IPS-15b (cell line): ENCODE measurements around the gene MBD1.

Source experiments
- H3K27me3 ChIP-seq: one replicate; pipeline ENCODE4 v1.6.1; 2013; ENCODE audit warnings: low read length; ENCODE audit not compliant: control insufficient read depth, insufficient read depth
- H3K36me3 ChIP-seq: one replicate; pipeline ENCODE4 v1.6.1; 2013; ENCODE audit warnings: low read length; ENCODE audit not compliant: control insufficient read depth, insufficient read depth
- H3K4me1 ChIP-seq: one replicate; pipeline ENCODE4 v1.6.1; 2013; ENCODE audit warnings: mild to moderate bottlenecking, low read length; ENCODE audit not compliant: control insufficient read depth, insufficient read depth
- H3K4me3 ChIP-seq: one replicate; pipeline ENCODE4 v1.5.1; 2013; ENCODE audit warnings: low read depth, low read length
- H3K9ac ChIP-seq: one replicate; pipeline ENCODE4 v1.6.1; 2013; ENCODE audit warnings: low read depth, mild to moderate bottlenecking, low read length
- H3K9me3 ChIP-seq: one replicate; pipeline ENCODE4 v1.6.1; 2013; ENCODE audit warnings: mild to moderate bottlenecking, low read length; ENCODE audit not compliant: control insufficient read depth, insufficient read depth

MBD1 gene

DNA sequence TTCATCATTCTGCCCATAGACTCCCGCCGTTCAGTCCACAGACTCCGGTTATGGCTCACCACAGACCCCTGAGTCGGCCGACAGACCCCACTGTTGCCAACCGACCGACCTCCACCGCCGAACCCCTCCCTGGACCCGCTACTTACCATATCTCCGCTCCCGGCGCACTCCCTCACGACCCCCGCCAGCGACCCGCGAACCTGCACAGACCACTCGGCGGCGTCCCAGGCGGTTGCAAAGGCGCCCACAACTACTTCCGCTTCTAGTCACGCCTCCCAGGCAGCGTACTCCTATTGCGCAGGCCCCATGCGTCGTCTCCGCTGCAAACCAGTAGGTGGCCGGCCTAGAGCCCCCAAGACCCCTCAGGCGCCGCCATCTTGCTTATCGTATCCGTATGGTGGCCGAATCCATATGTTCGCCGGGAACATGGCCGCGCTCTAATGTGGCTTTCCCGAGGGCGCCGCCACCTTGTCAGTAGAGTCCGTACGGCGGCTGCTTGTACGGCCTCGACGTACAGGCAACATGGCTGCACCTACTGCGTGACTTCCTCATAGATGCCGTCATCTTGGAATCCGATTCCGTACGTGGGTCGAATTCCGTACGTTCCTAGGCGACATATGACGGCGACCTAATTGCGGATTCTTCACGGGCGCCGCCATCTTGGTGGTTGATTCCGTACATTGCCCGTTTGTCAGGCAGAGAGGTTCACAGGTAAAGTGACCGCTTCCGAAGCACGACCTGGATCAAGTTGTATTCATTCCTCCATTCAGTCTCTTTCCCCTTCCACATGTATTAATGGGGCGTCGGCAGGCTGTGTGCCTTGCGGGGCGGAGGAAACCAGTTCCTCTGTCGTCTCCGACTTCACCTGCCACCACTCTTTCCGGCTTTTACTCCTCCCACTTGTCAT is 6.4 kb upstream of the MBD1 start, which contains the start of gene CXXC1:
TSS of gene CXXC1 (minus strand) at position 252 of the 907 bp plus-strand sequence. CDS start at position 149, 103 bp downstream.
- Histone ChIP-seq H3K27me3 (no peaks in the 10 kb centered on the region), H3K36me3 (peaks cover 24% of the 10 kb centered on the region), H3K9ac (peak within 1 kb of the TSS; percentile 73), H3K4me1 (no peaks in the 10 kb centered on the region), H3K4me3 (peak within 1 kb of the TSS; percentile 91), H3K9me3 (no peaks in the 10 kb centered on the region)

DNA sequence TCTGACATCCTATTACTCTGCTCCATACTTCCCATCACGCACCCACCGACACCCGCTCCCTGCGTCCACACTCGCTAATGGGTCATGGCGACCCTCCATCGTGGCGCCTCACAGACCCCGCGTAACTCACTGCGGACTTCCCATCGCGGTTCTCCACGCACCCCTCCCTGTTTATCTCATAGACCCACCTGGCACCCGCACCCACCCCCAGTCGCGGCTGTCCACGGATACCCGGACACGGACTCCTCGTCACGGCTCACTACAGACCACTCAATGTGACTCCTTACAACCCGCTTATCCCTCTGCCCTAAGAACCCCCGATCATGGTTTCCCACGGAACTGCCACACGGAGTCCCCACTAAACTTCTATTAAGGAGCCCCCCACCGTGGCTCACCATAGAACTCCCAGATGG is 5.7 kb upstream of the MBD1 start:
- Histone ChIP-seq H3K4me3 (peak overlapping the region; percentile 91), H3K27me3 (no peaks in the 10 kb centered on the region), H3K4me1 (no peaks in the 10 kb centered on the region), H3K36me3 (peaks cover 27% of the 10 kb centered on the region), H3K9me3 (no peaks in the 10 kb centered on the region), H3K9ac (peak overlapping the region; percentile 73)

DNA sequence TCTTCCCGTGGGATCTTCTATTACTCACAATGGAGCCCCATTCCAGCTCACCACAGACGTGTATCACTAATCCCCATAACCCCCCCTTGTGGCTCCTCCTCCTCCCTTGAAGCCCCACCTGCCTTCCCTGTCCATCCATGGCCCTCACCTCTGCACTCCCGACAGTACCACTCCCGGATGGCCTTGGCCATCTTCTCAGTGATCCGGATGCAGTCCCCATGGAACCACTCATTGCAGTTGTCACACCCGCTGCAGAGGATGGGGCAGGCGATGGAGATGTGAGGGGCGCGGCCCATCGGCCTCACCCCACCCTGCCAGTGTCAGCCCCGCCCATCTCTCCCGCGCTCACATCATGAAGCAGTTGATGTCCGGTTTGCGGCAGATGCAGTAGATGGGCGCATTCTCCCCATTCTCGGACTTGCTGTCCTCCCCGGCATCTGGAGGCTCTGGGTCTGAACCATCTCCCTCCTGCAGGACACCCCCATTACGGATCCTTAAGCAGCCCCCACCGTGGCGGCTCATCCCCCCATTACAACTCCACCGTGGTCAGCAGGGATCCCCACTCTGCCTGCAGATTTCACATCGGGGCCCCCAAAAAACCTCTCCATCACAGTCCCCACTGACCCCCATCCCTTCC is 5.2 kb upstream of the MBD1 start:
- no peaks in the 10 kb centered on the region for H3K27me3 ChIP-seq
- H3K36me3 ChIP-seq: peaks cover 27% of the 10 kb centered on the region
- peak overlapping the region; percentile 91 for H3K4me3 ChIP-seq
- H3K9ac ChIP-seq: peak overlapping the region; percentile 73
- no peaks in the 10 kb centered on the region for H3K4me1 ChIP-seq
- no peaks in the 10 kb centered on the region for H3K9me3 ChIP-seq

DNA sequence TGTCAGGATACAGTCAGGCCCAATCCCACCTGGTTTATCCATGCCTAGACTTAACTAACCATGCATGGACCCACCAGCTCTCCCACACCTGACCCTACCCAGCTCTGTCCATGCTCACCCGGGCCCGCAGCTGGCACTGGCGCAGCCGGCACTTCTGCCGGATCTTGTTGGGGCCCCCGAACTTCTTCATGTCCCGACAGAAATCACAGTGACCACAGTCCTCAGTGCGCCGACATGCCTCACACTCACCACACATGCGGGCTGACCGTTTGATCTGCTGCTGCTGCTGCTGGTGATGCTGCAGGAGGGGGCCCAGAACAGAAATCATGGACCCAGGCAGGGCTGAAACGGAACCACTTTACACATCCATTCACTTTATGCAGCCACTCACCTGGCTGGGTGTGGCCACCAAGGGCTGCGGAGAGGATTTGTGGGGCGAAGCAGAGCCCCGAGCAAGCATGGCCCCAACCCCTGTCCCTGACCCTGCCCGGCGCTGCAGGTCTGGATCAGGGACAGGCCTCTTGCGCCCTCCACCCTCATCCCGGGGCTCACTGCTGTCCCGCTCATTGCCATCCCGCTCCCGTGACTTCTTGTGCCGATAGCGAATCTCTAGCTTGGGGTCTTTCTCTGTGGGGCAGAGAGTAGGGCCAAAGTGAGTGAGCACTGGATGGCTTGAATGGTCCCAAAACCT is 4.5 kb upstream of the MBD1 start:
- Histone ChIP-seq H3K36me3 (peaks cover 27% of the 10 kb centered on the region), H3K4me3 (peak overlapping the region; percentile 91), H3K27me3 (no peaks in the 10 kb centered on the region), H3K9me3 (no peaks in the 10 kb centered on the region), H3K4me1 (no peaks in the 10 kb centered on the region), H3K9ac (no peak overlapping the region)

DNA sequence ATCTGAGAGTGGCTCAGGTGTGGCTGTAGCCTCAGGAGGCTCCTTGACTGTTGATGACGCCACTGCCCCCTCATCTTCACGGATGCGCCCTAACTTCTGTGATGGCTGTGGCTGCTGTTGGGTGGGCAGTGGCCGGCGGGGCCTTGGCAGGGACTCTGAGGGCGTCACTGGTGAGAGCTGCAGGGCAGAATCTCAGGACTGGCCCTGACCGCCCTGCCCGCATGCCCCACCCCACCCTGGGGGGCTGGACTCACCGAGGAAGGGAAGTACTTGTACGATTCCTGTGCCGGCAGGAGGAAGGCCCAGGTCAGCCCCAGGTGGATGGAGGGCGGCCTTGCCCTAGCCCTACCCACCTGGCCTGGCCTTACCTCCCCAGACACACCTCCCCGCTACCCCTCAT is 3.7 kb upstream of the MBD1 start:
- Histone ChIP-seq H3K9me3 (no peaks in the 10 kb centered on the region), H3K4me1 (peaks cover 4% of the 10 kb centered on the region), H3K36me3 (peaks cover 27% of the 10 kb centered on the region), H3K9ac (no peak overlapping the region), H3K4me3 (no peak overlapping the region), H3K27me3 (no peaks in the 10 kb centered on the region)

DNA sequence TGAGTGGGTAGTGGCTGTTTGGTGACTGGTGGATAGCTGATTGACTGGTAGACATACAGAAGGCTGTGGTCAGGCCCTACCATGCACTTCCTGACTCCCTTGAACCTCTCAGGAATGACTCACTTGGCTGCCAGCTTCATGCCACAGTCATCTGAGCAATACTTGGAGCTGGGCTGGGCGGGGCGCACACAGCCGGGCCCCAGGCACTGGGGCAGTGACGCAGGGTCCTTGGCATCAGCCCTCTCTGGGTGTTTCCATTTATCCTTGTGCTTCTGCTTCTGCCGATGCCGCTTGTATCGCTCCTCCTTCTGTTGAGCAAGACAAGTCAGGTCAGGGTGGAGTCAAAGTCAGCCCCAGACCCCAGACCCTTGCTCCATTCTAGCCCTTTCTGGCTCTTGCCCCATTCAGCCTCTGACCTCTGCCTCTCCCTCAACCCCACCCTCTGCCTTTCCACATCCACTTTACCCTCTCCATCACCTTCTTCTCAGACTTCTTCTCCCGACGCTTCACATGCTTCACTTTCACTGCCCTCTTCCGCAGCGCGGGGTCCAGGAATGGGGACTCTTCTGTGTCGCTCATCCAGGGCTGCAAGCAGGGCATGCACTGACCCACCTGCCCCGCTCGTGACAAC is 3.0 kb upstream of the MBD1 start:
- no peak overlapping the region for H3K9ac ChIP-seq
- H3K4me3 ChIP-seq: no peak overlapping the region
- peaks cover 27% of the 10 kb centered on the region for H3K36me3 ChIP-seq
- H3K9me3 ChIP-seq: no peaks in the 10 kb centered on the region
- H3K4me1 ChIP-seq: peaks cover 5% of the 10 kb centered on the region
- H3K27me3 ChIP-seq: no peaks in the 10 kb centered on the region

DNA sequence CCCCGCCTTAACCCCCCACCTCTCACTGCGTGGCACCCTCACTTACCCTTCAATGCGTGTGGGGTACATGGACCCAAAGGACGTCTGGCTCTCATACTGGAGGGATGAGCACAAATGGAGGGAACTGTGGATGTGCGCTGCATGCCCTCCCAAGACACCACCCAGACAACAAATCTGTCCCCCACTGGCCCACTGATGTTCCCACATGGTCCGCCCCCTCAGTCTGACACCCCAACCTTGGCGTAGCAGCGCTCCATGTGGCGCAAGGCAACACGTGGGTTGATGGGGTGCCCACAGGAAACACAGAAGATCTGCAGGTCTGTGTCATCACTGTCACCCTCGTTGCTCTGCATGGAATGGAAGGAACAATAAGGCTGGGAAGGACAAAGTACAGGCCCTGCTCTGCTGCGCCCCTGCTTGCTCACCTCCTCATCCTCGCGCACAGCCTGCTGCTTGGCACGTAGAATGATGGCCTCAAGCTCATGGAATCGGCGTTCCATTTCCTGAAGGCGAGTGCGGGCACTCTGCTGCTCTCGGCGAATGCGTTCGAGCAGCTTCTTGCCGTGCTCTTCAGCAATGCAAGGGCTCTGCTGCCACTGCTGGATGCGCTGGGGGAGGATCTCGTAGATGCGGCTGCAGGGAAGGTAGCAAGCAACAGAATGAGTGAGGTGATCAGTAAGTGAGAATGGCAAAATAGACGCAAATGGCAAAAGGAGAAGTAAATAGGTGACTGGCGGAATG is 2.3 kb upstream of the MBD1 start:
- Histone ChIP-seq H3K9me3 (no peaks in the 10 kb centered on the region), H3K36me3 (peaks cover 27% of the 10 kb centered on the region), H3K4me3 (no peak overlapping the region), H3K4me1 (peaks cover 5% of the 10 kb centered on the region), H3K27me3 (no peaks in the 10 kb centered on the region), H3K9ac (no peak overlapping the region)

DNA sequence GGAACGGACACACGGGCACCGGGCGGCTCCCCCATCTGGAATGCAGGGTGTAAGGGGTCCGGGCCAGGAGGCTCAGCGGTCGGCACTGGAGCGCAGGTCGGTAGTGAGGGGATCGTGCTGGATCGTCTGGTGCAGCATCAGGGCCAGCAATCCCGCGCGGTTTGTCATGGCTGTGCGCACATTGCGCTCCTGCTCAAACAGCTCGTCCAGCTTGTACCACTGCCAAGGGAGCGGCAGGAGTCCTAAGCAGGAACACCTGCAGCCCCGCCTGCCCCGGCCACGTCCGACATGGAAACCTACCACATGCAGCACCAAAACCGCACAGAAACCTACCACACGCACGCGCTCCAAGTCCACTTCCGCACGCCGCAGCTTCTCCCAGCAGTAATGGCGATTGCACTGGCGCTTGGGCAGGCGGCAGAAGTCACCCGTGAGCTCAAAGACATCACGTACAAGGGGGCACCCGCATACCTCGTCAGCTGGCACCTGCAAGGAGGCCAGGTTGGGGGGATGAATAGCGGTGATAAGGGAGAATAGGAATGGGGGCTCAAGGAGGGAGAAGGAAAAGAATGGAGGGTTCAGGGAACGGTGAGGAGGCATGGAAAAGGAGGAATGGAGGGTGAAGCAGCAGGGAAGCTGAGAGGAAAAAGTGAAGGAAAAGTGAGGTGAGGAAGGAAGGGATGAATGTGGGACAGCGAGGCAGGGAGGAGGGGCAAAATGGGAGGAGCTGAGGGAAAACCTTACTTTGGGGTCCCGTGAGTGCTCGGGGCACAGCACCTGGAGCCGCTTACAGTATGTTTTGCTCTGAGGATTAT is 1.4 kb upstream of the MBD1 start:
- no peaks in the 10 kb centered on the region for H3K27me3 ChIP-seq
- peaks cover 5% of the 10 kb centered on the region for H3K4me1 ChIP-seq
- H3K36me3 ChIP-seq: peaks cover 27% of the 10 kb centered on the region
- H3K4me3 ChIP-seq: no peak overlapping the region
- no peaks in the 10 kb centered on the region for H3K9me3 ChIP-seq
- H3K9ac ChIP-seq: no peak overlapping the region

DNA sequence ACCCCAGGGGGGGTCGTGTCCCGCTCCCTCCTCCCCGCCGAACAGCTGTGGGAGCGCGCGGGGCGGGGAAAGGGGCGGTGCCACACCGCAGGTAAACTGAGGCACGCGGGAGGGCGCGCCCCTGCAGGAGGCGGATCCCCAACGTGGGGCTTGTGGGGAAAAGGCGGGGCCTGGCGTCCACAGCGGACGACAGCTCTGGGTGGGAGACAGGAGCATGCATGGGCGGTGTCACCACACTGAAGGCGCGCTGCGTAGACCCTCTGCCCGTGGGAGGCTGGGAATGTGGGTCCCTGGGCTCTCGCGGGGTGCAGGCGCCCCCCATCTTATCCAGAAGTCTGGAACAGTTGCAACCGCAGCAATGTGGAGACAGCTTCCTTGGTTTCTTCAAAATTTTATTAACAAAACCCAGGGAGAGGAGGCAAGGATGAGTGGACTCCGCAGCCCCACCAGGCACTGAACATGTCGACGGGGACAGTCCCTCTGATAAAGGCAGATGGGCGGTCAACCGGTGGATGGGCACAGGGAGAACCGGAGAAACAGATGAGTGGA is 723 bp upstream of the MBD1 start:
- peak overlapping the region; percentile 100 for H3K4me3 ChIP-seq
- peaks cover 24% of the 10 kb centered on the region for H3K36me3 ChIP-seq
- H3K9ac ChIP-seq: peak overlapping the region; percentile 65
- H3K27me3 ChIP-seq: no peaks in the 10 kb centered on the region
- no peaks in the 10 kb centered on the region for H3K9me3 ChIP-seq
- peaks cover 5% of the 10 kb centered on the region for H3K4me1 ChIP-seq

DNA sequence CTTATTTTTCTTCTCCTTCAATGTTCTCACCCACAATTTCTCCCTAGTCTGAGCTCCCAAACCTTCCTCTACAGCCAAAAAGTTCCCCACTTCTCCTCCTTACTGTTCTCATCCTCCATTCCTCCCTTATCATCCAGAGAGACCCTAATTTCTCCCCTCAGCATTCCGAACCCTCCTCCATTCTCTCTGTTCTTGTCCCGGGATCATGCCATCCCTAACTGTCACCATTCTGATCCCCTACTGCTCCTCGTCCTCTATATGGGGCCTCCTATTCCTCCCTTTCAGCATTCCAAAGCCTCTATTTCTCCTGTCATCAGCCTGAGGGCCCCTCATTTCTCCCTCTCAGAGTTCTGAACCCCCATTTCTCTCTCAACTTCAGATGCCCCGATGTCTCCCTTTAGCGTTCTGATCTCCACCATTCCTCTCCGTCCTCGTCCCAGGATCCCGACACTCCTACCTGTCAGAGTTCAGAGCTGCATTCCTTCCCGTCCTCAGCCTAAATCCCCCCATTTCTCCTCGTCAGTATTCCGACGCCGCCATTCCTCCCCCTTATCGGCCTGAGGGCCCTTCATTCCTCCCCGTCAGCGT is 522 bp downstream of the MBD1 start:
- no peaks in the 10 kb centered on the region for H3K27me3 ChIP-seq
- H3K4me3 ChIP-seq: peak overlapping the region; percentile 100
- peak overlapping the region; percentile 94 for H3K9ac ChIP-seq
- H3K36me3 ChIP-seq: peaks cover 36% of the 10 kb centered on the region
- H3K4me1 ChIP-seq: peaks cover 5% of the 10 kb centered on the region
- no peaks in the 10 kb centered on the region for H3K9me3 ChIP-seq
